ENCODE data around the gene SORCS3. TPM values are rescaled to one million over a fixed set of nuclear protein-coding genes. Genes with fewer than 3 reads are reported as not detected.

SORCS3 gene
- total RNA-seq, 2 donors from 2014 or later = 4.3 TPM; not detected in 1

GRCh38 chr10:104804880-104805279, 163.8 kb downstream of the SORCS3 start:
- Histone ChIP-seq H3K27ac (no peak overlapping the region), H3K9me3 (no peaks in the 10 kb centered on the region), H3K4me3 (no peak overlapping the region), H3K4me1 (replicated peaks) (no peaks in the 10 kb centered on the region), H3K27me3 (replicated peaks; ENCODE audit: insufficient read depth) (no peaks in the 10 kb centered on the region), H3K36me3 (no peaks in the 10 kb centered on the region)
- intact Hi-C loops (cut with DNase I) = no loop called here
- no peak for DNase-seq (ENCODE audit: low spot score)
- WGBS = 80% methylated on average over 1 of the region's 1 CpG
- TF ChIP-seq POLR2A (IDR thresholded peaks at IDR 0.05) (no peak), CTCF (IDR thresholded peaks at IDR 0.05) (no peak), POLR2AphosphoS5 (IDR thresholded peaks at IDR 0.05) (no peak)

- Histone ChIP-seq H3K4me3 (no peak overlapping the region), H3K27me3 (replicated peaks; ENCODE audit: insufficient read depth) (no peaks in the 10 kb centered on the region), H3K4me1 (replicated peaks) (no peaks in the 10 kb centered on the region), H3K36me3 (no peaks in the 10 kb centered on the region), H3K27ac (no peak overlapping the region), H3K9me3 (no peaks in the 10 kb centered on the region)
- 88% methylated on average over 2 of the region's 2 CpGs for WGBS
- intact Hi-C loops (cut with DNase I) = no loop called here
- TF ChIP-seq CTCF (IDR thresholded peaks at IDR 0.05) = no peak
- no peak for TF ChIP-seq POLR2A (IDR thresholded peaks at IDR 0.05)
- TF ChIP-seq POLR2AphosphoS5 (IDR thresholded peaks at IDR 0.05) = no peak
- no peak for DNase-seq (ENCODE audit: low spot score)
Measured at GRCh38 chr10:104806801-104807200, 165.7 kb downstream of the SORCS3 start.

- TF ChIP-seq POLR2A (IDR thresholded peaks at IDR 0.05) = no peak
- no peak for TF ChIP-seq POLR2AphosphoS5 (IDR thresholded peaks at IDR 0.05)
- TF ChIP-seq CTCF (IDR thresholded peaks at IDR 0.05) = no peak
- intact Hi-C loops (cut with DNase I) = no loop called here
- H3K27ac ChIP-seq = no peak overlapping the region
- H3K36me3 ChIP-seq = no peaks in the 10 kb centered on the region
- H3K27me3 ChIP-seq (replicated peaks; ENCODE audit: insufficient read depth) = no peaks in the 10 kb centered on the region
- WGBS = 70% methylated on average over 7 of the region's 7 CpGs
- no peak for DNase-seq (ENCODE audit: low spot score)
- no peak overlapping the region for H3K4me3 ChIP-seq
- no peaks in the 10 kb centered on the region for H3K9me3 ChIP-seq
- no peaks in the 10 kb centered on the region for H3K4me1 ChIP-seq (replicated peaks)
Measured at GRCh38 chr10:104807581-104808310, 166.7 kb downstream of the SORCS3 start.

GRCh38 chr10:104809288-104810090, 168.4 kb downstream of the SORCS3 start:
- TF ChIP-seq CTCF (IDR thresholded peaks at IDR 0.05) = no peak
- no peak for TF ChIP-seq POLR2A (IDR thresholded peaks at IDR 0.05)
- no peak for TF ChIP-seq POLR2AphosphoS5 (IDR thresholded peaks at IDR 0.05)
- WGBS = 54% methylated on average over 6 of the region's 6 CpGs
- no peaks in the 10 kb centered on the region for H3K36me3 ChIP-seq
- DNase-seq (ENCODE audit: low spot score) = no peak
- H3K27ac ChIP-seq = no peak overlapping the region
- no peaks in the 10 kb centered on the region for H3K27me3 ChIP-seq (replicated peaks; ENCODE audit: insufficient read depth)
- no peaks in the 10 kb centered on the region for H3K9me3 ChIP-seq
- H3K4me1 ChIP-seq (replicated peaks) = no peaks in the 10 kb centered on the region
- intact Hi-C loops (cut with DNase I) = no loop called here
- H3K4me3 ChIP-seq = no peak overlapping the region
